GM20000 (cell line): ENCODE measurements around the gene DNAJC12.

Experiments used
- DNase-seq: peaks from one replicate; pipeline ENCODE4 v3.0.0; 2012; ENCODE audit warnings: low spot score
- CTCF ChIP-seq: IDR thresholded peaks from 2 replicates; pipeline ENCODE4 v1.5.1; 2012; ENCODE audit warnings: mild to moderate bottlenecking, control low read depth; ENCODE audit errors: extremely low read depth, missing control alignments

DNAJC12 gene

GRCh38 chr10:67779465-67780203 is 58.4 kb downstream of the DNAJC12 start:
- peak; percentile 33 for TF ChIP-seq CTCF
- DNase-seq = peak; percentile 55

GRCh38 chr10:67776371-67776770 is 61.6 kb downstream of the DNAJC12 start:
- TF ChIP-seq CTCF = no peak
- no peak for DNase-seq

GRCh38 chr10:67775279-67775678 is 62.7 kb downstream of the DNAJC12 start:
- no peak for TF ChIP-seq CTCF
- DNase-seq = no peak

GRCh38 chr10:67772894-67773511 is 65.0 kb downstream of the DNAJC12 start:
- TF ChIP-seq CTCF = no peak
- DNase-seq = peak; percentile 64

- no peak for DNase-seq
- no peak for TF ChIP-seq CTCF
Observed at GRCh38 chr10:67772151-67772550, 65.8 kb downstream of the DNAJC12 start.

- TF ChIP-seq CTCF = no peak
- no peak for DNase-seq
Observed at GRCh38 chr10:67771200-67771599, 66.8 kb downstream of the DNAJC12 start.

GRCh38 chr10:67770537-67770936 is 67.5 kb downstream of the DNAJC12 start:
- no peak for TF ChIP-seq CTCF
- peak; percentile 42 for DNase-seq
